ENCODE measurements around the gene DNER. TPM values are rescaled to one million over a fixed set of nuclear protein-coding genes. Genes with fewer than 3 reads are reported as not detected.

Gene DNER
- total and polyA plus RNA-seq, 10 of the 15 experiments (the other 5 are each of a cell fraction or from before 2014, with no cell fraction given), result 0.04 to 0.08 (median 0.07) TPM; not detected in 7

DNA sequence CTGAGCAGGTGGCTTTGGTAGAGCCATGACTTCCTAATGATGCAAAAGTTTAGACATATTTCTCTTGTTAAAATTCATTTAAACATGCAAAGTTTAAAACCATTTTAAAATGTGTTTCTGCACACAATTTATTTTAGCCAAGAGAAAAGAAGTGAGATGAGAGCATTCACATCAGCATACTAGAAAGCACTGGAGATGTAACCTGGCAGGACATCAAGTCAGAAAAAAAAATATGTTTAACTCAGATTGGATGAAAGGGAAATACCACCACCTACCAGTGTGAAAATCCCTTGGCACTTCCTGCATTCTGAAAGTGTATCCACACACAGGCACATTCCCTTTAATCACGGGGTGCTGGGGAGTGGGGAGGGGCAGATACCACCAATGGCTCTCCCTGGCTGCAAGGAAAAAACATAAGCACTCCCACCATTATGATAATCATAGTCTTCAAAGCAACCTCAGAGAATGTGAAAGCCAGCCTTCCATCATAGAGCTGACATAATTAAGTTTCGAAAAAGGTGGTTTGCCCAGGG, 25.0 kb downstream of the DNER start (continued):
- TF ChIP-seq FOS (IDR thresholded peaks at IDR 0.05; ENCODE audit: borderline replicate concordance, extremely low read depth, insufficient read length) (no peak), RELA (IDR thresholded peaks at IDR 0.05; ENCODE audit: borderline replicate concordance, partially characterized antibody) (no peak), NR2C2 (IDR thresholded peaks at IDR 0.05; ENCODE audit: borderline replicate concordance, control insufficient read depth, insufficient read length, low read depth) (no peak), DPF2 (IDR thresholded peaks at IDR 0.05) (no peak), EZH2 (IDR thresholded peaks at IDR 0.05; ENCODE audit: borderline replicate concordance, control insufficient read depth, low read depth, low read length) (no peak), CBX3 (IDR thresholded peaks at IDR 0.05; ENCODE audit: borderline replicate concordance, low read depth) (no peak)
- TF ChIP-seq, protein P1, sequence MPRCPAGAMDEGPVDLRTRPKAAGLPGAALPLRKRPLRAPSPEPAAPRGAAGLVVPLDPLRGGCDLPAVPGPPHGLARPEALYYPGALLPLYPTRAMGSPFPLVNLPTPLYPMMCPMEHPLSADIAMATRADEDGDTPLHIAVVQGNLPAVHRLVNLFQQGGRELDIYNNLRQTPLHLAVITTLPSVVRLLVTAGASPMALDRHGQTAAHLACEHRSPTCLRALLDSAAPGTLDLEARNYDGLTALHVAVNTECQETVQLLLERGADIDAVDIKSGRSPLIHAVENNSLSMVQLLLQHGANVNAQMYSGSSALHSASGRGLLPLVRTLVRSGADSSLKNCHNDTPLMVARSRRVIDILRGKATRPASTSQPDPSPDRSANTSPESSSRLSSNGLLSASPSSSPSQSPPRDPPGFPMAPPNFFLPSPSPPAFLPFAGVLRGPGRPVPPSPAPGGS (IDR thresholded peaks at IDR 0.05; ENCODE audit: borderline replicate concordance, insufficient read depth, low read depth, low read length, poor library complexity, severe bottlenecking), result no peak

DNA sequence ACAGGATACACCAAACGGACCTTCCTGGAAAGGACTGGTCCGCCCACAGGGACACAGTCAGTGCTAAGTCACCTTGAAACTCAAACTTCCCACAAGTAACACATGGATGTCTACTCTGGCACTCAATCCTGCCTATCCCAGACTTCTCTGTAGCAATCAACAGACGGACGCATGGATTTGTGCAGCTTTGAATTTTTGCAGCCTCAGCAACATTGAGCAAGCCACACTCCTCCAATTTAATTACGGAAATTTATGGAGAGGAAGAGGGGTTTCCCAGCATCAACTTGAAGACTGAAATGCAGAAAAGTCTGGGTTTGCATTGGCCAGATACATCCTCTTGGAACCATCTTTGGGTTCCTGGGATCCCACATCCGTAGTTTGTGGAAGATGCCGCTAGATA, 26.2 kb downstream of the DNER start:
- SMC1A ChIA-PET (ENCODE audit: uncharacterized antibody, unreplicated experiment), result no interaction called here
- Histone ChIP-seq H3K4me3 (no peak overlapping the region), H3K9me3 (replicated peaks; ENCODE audit: control insufficient read depth, insufficient read depth, low read length) (no peaks in the 10 kb centered on the region), H3K79me2 (ENCODE audit: control insufficient read depth, insufficient read depth, low read length) (no peaks in the 10 kb centered on the region), H3K9ac (ENCODE audit: control insufficient read depth, insufficient read depth, low read length) (no peak overlapping the region), H4K20me1 (ENCODE audit: control insufficient read depth, insufficient read depth) (no peaks in the 10 kb centered on the region), H3K27me3 (replicated peaks in 1 of 2; ENCODE audit: control insufficient read depth in 2 of 2, insufficient read depth in 2 of 2, low read length in 1 of 2) (no peaks in the 10 kb centered on the region), H3K36me3 (ENCODE audit: control insufficient read depth in 2 of 2, insufficient read depth in 2 of 2, low read length in 1 of 2) (no peaks in the 10 kb centered on the region), H3K4me2 (ENCODE audit: control insufficient read depth, insufficient read depth) (no peak overlapping the region), H3K27ac (ENCODE audit: control insufficient read depth, insufficient read depth) (no peak overlapping the region), H3K4me1 (ENCODE audit: control insufficient read depth, insufficient read depth, low read length) (no peaks in the 10 kb centered on the region), H2AFZ (ENCODE audit: control insufficient read depth, low read depth, low read length) (no peak overlapping the region)
- RAD21 ChIA-PET (ENCODE audit: unreplicated experiment), result no interaction called here
- FAIRE-seq, result no peak
- in situ Hi-C loops (cut with MboI) (no loop called here), intact Hi-C loops (cut with micrococcal nuclease; ENCODE audit: unreplicated experiment) (no loop called here)
- POLR2A ChIA-PET, result no interaction called here
- DNase-seq (ENCODE audit: low read depth, low spot score), result no peak
- BruUV-seq (replicated peaks), result no TSS peak
- ATAC-seq, result no peak
- CTCF ChIA-PET, result no interaction called here
- whole genome bisulfite sequencing (ENCODE audit: insufficient coverage, insufficient replicate concordance, low lambda C conversion rate, missing lambda C conversion rate), result 56% methylated on average over 7 of the region's 7 CpGs
- TF ChIP-seq SUPT20H (IDR thresholded peaks at IDR 0.05; ENCODE audit: borderline replicate concordance, control insufficient read depth, low read depth, low read length) (no peak), NR2C2 (IDR thresholded peaks at IDR 0.05; ENCODE audit: borderline replicate concordance, control insufficient read depth, insufficient read length, low read depth) (no peak), NFYA (IDR thresholded peaks at IDR 0.05; ENCODE audit: borderline replicate concordance, low read depth, low read length) (no peak), NBN (IDR thresholded peaks at IDR 0.05) (no peak), NFXL1 (IDR thresholded peaks at IDR 0.05; ENCODE audit: borderline replicate concordance) (no peak), BRCA1 (IDR thresholded peaks at IDR 0.05; ENCODE audit: low read depth, low read length) (no peak), BMI1 (IDR thresholded peaks at IDR 0.05; ENCODE audit: borderline replicate concordance) (no peak), TCF3 (IDR thresholded peaks at IDR 0.05; ENCODE audit: borderline replicate concordance, insufficient read depth, low read depth, low read length) (no peak), MYC (IDR thresholded peaks at IDR 0.05; ENCODE audit: insufficient read depth, insufficient read length, insufficient replicate concordance, low read length, severe bottlenecking) (no peak), SREBF2 (IDR thresholded peaks at IDR 0.05; ENCODE audit: low read length) (no peak), NR2F1 (conservative IDR thresholded peaks at IDR 0.05) (no peak), HDAC2 (IDR thresholded peaks at IDR 0.05) (no peak), GABPA (IDR thresholded peaks at IDR 0.05; ENCODE audit: low read depth) (no peak)
- TF ChIP-seq, protein P2, sequence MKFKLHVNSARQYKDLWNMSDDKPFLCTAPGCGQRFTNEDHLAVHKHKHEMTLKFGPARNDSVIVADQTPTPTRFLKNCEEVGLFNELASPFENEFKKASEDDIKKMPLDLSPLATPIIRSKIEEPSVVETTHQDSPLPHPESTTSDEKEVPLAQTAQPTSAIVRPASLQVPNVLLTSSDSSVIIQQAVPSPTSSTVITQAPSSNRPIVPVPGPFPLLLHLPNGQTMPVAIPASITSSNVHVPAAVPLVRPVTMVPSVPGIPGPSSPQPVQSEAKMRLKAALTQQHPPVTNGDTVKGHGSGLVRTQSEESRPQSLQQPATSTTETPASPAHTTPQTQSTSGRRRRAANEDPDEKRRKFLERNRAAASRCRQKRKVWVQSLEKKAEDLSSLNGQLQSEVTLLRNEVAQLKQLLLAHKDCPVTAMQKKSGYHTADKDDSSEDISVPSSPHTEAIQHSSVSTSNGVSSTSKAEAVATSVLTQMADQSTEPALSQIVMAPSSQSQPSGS (IDR thresholded peaks at IDR 0.05; ENCODE audit: low read length), result no peak
